ENCODE data around the gene PRKAR2B.
"Not testable (repeated sequence)": the region's sequence is repeated elsewhere in the genome, so short reads cannot be mapped to it uniquely, and the experiment has no call there.

PRKAR2B gene

DNA sequence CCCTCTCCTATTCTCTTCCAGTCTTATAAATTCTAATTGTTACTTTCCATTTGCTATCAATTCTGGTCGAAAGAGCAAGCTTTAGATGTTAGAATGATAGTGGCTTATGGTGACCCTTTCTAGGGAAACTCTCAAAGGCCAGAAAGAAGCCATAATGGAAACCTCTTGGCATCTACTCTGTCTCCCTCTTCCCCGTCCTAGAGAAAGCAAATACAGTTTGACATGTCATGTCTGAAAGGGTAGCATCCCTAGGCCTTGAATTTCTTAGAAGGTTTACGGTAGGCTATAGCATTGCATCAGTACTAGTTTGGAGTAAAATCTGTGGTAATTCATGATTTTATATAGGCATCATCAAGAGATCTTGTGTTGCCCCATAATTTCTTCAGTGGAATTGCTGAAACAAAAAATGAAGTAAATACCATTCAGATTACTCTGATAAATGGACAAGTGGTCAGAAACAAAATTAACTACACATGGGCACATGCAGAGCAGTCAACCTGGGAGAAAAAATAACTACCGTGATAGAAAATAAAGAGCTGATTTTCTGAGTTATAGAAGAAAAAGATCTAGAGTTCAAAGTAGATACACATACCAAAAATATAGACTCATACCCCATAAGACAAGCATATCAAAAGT is 4.4 kb downstream of the PRKAR2B start:
- no peak for DNase-seq (ENCODE audit: low read depth in 2 of 2)

GRCh38 chr7:107049480-107049879 is 5.0 kb downstream of the PRKAR2B start:
- no peak for DNase-seq (ENCODE audit: low read depth in 2 of 2)

GRCh38 chr7:107049971-107050532 is 5.5 kb downstream of the PRKAR2B start:
- no peak for DNase-seq (ENCODE audit: low read depth in 2 of 2)

DNA sequence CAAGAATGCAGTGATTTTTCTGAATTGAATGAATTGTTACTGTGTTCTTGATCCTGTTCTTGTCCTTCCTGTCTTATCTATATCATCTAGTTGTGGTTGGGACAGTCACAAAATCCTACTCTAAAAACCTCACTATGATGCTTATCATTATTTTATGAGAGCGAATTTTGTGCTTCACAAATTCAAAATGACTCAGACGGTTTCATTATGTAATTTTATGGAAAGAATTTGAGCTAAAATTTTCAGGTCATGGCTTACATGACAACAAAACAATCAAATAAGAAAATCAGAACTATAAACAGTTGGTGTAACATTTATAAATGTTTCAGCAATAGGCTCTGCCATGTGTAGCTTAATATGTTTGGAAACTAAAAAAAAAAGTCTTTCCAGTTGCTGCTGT is 6.9 kb downstream of the PRKAR2B start:
- DNase-seq (ENCODE audit: low read depth in 2 of 2) = no peak

DNA sequence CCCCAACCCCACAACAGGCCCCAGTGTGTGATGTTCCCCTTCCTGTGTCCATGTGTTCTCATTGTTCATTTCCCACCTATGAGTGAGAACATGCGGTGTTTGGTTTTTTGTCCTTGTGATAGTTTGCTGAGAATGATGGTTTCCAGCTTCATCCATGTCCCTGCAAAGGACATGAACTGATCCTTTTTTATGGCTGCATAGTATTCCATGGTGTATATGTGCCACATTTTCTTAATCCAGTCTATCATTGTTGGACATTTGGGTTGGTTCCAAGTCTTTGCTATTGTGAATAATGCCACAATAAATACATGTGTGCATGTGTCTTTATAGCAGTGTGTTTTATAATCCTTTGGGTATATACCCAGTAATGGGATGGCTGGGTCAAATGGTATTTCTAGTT is 10.5 kb downstream of the PRKAR2B start:
- DNase-seq (ENCODE audit: low read depth in 2 of 2) = not testable (repeated sequence)

DNA sequence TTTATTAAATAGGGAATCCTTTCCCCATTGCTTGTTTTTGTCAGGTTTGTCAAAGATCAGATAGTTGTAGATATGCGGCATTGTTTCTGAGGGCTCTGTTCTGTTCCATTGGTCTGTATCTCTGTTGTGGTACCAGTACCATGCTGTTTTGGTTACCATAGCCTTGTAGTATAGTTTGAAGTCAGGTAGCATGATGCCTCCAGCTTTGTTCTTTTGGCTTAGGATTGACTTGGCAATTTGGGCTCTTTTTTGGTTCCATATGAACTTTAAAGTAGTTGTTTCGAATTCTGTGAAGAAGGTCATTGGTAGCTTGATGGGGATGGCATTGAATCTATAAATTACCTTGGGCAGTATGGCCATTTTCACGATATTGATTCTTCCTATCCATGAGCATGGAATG is 11.6 kb downstream of the PRKAR2B start:
- not testable (repeated sequence) for DNase-seq (ENCODE audit: low read depth in 2 of 2)

DNA sequence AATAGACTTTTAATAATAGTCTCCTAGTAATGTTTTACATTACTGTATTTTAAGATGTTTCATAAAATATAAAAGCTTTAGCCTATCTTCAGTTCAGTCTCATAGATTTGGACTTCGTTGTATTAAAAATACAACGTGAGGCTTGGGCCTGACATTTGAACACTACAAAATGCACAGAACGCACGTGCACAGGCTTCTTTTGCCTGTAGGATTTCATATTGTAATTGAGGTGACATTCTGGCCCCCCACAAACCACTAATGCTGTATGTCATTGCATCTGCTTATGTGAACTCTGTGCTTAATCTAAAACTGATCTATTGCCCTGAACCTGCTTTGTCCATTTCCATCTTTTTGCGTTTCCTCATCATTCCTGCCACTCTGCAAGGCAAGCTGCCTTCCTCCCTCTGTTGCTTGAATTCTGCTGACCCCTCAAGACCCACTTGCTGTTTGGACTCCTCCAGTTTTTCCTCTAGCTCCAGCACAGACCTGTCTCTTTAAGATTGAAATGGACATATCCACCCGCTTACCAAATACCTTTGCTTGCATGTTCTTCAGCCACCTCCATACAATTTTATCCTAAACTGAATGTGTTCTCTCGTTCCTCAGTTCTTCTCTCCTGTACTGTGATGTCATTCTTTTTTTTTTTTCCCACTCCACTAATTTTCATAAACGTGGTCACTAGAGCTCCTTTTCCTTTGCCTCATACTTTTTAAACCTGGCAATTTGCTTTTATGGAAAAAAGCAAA is 12.4 kb downstream of the PRKAR2B start:
- DNase-seq (ENCODE audit: low read depth in 2 of 2) = no peak

DNA sequence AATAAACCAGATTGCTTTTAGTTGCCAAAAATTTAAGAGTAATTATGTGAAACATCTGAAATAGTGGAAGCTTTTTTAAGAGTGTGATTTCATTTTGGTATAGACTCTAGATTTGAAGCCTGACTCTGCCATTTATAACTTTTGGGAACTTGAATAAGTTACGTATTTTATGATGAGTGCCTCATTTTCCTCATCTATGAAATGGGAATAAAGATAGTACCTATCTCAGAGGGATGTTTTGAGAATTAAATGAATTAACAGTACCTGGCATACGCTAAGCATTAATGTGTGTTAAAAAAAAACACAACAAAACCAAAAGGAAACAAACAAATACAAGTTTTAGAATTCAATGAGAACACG is 12.9 kb downstream of the PRKAR2B start:
- DNase-seq (ENCODE audit: low read depth in 2 of 2) = no peak

GRCh38 chr7:107059468-107059867 is 15.0 kb downstream of the PRKAR2B start:
- DNase-seq (ENCODE audit: low read depth in 2 of 2) = no peak

GRCh38 chr7:107063245-107064120 is 19.0 kb downstream of the PRKAR2B start:
- DNase-seq (ENCODE audit: low read depth in 2 of 2) = no peak

GRCh38 chr7:107064255-107064654 is 19.8 kb downstream of the PRKAR2B start:
- no peak for DNase-seq (ENCODE audit: low read depth in 2 of 2)

DNA sequence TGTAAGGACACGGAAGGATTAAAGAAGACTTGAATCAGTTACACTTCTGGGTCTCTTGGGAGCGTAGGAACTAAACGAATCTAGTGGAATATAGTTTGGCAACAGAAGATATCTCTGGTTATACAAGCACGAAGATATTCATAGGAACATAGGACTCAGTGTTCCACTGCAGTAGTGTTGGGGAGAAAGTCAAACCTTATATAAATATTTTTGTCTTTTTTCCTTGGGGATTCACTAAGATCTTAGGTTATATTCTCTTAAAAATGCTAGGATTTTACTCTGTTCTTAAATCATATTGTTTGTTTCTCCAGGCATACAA is 21.4 kb downstream of the PRKAR2B start:
- DNase-seq (ENCODE audit: low read depth in 2 of 2) = no peak

GRCh38 chr7:107068156-107068555 is 23.7 kb downstream of the PRKAR2B start:
- no peak for DNase-seq (ENCODE audit: low read depth in 2 of 2)

- no peak for DNase-seq (ENCODE audit: low read depth in 2 of 2)
Observed at GRCh38 chr7:107069457-107069856, 25.0 kb downstream of the PRKAR2B start.

GRCh38 chr7:107070710-107071109 is 26.2 kb downstream of the PRKAR2B start:
- DNase-seq (ENCODE audit: low read depth in 2 of 2) = no peak

- DNase-seq (ENCODE audit: low read depth in 2 of 2) = no peak
Observed at GRCh38 chr7:107071129-107071528, 26.6 kb downstream of the PRKAR2B start.

DNA sequence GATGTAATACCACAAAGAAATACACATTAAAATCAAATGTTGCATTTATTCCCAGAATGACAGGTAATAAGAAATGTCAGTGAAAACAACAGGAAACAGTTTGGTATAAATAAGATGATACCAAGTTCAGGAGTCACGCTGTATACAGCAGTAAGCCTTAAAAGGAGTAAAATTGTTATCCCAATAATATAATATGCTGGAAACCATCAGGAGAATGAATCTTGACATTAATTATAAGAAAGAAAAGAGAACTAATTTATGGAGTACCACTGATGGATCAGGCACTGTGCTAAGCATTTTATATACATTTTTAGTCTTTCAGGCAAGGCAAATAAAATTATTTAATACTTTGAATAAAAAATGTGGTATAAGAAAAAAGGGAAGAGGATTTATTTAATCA is 27.6 kb downstream of the PRKAR2B start:
- DNase-seq (ENCODE audit: low read depth in 2 of 2) = no peak

- DNase-seq (ENCODE audit: low read depth in 2 of 2) = no peak
Observed at GRCh38 chr7:107075863-107076574, 31.5 kb downstream of the PRKAR2B start.

DNA sequence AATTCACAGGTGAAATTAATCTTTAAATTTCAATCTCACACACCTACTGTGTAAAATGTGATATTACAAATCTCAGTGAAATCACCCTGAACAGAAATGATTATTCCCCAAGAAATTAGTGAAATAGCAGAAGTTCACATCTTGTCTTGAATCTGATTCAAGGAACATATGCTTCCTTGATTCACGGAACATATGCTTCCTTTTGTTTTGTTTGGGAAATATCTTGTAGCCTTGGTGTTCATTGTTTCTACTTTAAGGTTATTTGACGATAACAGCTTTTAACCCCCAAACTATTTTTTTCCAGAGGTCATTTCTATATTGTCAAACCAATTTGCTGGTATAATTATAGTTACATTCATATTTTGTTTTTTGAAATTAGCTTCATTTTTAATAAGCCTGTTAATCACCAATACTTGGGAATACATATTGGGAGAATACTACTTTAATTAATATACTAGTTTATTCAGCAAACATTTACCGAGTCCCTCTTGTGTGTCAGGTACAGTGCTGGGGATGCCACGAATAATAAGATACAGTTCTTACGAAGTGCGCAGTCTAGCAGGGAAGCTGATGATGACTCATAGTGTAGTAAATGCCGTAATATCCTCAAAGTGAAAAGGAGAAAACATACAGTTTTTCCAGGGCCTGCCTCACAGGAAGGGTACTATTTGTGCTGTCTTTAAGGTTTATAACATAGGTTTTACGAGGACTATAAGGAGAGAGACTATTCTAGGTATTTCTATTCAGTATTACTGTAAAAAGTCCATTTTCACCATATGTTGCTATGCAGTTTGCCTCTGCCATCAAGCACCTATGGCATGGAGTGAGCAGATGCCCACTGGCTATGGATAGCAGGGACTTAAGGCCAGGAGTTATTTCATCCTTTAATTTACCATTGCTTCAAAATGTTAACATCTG is 32.5 kb downstream of the PRKAR2B start:
- DNase-seq (ENCODE audit: low read depth in 2 of 2) = no peak

GRCh38 chr7:107077699-107078516 is 33.4 kb downstream of the PRKAR2B start:
- DNase-seq (ENCODE audit: low read depth in 2 of 2) = no peak
